HG03066 (cell line): ENCODE results near the gene CSMD2.

Experiments used
- ATAC-seq: cut with Tn5 transposase; IDR thresholded peaks from one replicate; pipeline ENCODE4 v1.9.1; 2021; ENCODE audit warnings: low read depth; ENCODE audit not compliant: unreplicated experiment

Gene CSMD2

DNA sequence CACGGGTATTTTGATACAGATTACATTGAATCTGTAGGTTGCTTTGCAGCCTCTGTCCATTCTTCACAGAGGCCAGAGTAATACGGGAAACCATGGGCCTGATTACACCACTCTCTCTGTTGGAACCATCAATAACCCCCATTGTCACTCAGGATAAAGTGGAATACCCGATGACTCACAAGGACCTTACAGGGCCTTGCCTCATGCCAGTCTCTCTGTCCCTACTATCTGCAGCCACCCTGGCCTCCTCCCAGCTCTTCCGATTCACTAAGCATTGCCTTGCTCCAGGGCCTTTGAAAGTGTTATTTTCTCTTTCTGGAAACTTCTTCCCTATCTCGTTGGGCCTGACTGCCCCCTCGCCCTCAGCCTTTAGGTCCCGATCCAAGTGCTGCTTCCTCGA is 239.4 kb downstream of the CSMD2 start:
- ATAC-seq, result no peak

DNA sequence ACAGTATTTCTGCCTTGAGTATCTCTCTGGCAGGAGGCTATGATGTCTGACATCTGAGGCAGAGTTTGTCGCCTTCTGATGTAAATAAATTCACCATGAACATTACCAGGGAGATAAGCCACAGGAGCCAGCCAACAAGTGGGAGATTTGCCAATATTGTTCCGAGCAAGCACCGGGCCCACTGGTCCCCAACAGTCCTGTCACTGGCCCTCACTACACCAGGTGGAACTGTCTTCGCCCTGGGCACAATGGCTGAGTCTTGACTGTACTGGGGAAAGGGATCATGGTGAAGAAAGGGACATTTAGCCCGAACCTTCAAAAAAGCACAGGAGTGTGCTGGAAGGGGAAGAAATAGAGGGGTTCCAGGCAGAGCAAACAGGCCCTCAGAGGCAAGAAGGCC is 243.7 kb downstream of the CSMD2 start:
- ATAC-seq, result no peak

DNA sequence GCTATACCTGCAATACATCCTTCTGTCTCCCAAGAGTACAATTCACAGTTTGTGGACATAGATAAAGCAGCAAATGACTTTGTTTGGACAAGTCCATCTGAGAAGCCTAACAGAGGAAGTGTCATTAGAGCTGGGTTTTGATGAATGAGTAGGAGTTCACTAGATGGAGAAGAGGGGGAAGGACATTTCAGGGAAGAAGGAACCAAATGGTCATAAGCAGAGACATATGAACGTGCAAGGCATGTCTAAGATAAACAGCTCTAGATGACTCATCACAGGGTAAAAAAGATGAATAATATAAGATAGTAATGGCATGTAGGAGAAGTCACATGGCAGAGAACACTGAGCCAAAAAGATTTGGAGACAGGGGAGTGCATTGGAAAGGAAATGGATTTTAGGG is 246.7 kb downstream of the CSMD2 start:
- no peak for ATAC-seq

- no peak for ATAC-seq
These were observed 248.2 kb downstream of the CSMD2 start for GRCh38 chr1:33916786-33917185.

GRCh38 chr1:33914531-33914930 is 250.5 kb downstream of the CSMD2 start:
- ATAC-seq, result no peak

- no peak for ATAC-seq
These were observed 256.6 kb downstream of the CSMD2 start for GRCh38 chr1:33908324-33908956.

DNA sequence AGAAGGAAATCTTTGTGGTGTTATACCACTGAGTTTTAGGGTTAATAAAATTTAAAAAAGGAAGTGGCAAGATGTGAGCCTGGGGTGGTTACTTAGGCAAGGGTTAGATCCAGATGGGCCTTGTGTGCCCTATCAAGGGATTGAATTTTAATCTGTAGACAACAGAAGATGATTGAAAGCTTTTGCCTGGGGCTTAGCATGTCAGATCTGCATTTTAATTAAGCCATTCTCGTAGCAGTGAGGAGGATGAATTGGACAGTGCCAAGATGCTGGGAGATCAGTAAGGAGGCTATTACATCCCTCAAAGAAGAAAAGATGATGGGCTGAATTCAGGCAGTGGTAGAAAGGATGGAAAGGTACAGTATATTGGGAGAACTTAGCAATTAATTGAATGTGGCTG is 258.9 kb downstream of the CSMD2 start:
- ATAC-seq, result no peak

- ATAC-seq, result no peak
These were observed 259.8 kb downstream of the CSMD2 start for GRCh38 chr1:33905241-33905640.

DNA sequence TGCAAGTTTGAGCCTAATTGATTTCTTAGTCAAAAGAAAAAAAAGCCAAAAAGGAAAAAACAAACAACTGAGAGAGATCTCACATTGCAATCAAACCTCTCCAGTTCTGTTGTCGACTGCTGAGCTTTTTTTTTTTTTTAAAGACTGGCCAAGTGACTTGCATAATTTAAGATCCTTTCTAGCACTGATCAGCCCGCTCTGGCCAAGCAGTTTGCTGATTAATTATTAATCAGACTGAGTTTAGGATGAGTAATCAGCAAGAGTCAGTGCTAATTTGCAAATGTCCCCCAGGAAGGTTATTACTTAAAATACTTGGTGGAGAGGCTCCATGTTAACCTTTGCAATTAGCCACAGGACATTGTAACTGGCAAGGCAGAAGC is 261.8 kb downstream of the CSMD2 start:
- peak; percentile 68 for ATAC-seq

- ATAC-seq, result peak; percentile 83
These were observed 262.4 kb downstream of the CSMD2 start for GRCh38 chr1:33902486-33903209.

GRCh38 chr1:33899746-33900145 is 265.3 kb downstream of the CSMD2 start:
- ATAC-seq, result no peak

GRCh38 chr1:33898881-33899280 is 266.1 kb downstream of the CSMD2 start:
- no peak for ATAC-seq

DNA sequence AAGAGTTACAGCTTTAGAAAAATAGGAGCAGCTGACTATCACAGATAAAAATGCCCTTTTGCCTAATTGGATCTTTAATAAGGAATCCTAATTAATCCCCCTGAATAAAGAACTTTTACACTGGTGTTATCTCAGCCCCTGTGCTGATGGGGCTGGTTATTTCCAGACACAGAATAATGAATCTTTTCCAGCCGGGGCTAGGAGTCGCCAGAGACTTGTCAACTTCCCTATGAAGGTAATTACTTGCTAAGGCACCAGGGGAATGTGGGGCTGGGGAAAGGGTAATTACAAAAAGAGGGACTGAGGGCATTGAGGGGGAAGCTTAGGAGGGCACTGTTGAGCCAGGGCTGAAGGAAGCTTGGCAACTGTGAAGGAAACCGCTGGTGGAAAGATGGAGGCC is 266.6 kb downstream of the CSMD2 start:
- no peak for ATAC-seq

DNA sequence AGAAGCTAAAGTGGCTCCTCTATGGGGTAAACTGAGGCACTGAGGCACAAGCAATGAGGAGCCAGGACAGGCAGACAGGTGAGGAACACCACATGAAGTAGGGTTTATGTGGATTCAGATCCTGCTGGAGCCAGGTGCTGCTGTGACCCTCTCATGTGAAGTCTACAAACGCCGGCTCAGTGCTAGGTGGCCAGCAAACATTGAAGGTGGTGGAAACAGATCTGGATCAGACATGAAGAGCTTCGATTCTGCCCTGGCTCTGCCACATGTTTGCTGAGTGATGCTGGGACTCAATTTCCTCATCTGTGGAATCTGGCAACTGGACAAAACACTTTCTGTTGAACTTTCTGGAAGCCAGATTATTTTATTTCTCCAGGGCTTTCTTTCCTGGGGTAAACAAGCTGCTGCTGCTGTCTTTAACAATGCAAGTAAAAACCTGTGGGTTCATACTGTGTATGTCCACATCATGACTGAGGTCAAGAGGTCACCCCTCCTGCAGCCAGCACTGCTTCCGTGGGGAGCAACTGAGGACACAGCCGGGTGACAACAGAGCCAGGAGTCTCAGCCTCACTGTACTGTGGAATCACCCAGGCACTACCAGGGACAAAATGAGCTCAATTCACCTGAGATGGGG is 267.8 kb downstream of the CSMD2 start:
- no peak for ATAC-seq

GRCh38 chr1:33895976-33896375 is 269.1 kb downstream of the CSMD2 start:
- no peak for ATAC-seq

GRCh38 chr1:33895396-33895795 is 269.6 kb downstream of the CSMD2 start:
- ATAC-seq, result no peak

DNA sequence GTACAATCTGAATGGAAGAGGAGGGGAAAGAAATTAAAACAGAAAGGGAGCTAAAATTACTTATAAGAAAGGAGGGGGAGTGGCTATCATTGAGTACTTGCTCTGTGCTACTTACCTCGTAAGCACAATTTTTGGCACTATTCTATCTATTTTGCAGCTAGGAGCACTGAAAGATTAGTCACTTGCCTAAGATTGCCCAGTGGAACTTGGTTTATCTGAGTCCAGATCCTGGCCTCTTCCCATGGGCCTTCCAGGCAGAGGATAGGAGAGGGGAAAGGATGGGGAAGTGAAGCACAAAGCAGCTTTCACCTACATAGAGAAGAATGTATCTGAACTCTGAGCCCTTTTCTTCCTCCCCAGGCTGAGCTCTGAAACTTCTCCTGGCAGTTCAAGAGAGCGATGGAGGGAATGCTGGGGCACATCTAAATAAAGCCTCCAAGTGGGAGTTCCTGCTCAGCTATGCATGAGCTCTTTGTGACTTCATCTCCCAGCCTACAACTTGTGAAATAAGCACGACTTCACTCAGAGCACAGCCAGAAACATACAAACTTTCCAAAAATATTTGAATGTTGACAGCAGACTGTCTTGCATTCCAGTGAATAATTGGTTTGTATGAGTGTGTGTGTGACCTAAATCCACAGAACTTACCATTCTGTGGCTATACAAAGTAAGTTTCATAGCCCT is 271.7 kb downstream of the CSMD2 start:
- no peak for ATAC-seq

GRCh38 chr1:33886496-33886895 is 278.5 kb downstream of the CSMD2 start:
- ATAC-seq, result no peak

DNA sequence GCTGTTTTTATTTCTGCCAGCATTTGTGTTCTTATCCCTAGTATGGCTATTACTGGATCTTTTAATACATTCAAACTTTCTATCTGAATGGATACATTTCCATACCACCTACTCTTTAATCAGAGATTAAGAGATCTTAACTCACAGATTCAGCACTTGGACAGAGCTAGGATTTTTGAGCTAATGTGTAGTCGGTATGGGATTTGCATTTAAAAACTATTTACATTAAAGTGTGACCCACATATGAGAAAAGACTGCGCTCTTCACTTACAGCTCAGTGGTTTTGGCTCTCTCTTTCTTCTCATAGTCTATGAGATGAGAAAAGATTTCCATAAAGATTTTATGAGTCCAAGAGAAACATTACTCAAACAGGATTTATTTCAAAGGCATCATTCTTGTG is 284.7 kb downstream of the CSMD2 start:
- no peak for ATAC-seq

DNA sequence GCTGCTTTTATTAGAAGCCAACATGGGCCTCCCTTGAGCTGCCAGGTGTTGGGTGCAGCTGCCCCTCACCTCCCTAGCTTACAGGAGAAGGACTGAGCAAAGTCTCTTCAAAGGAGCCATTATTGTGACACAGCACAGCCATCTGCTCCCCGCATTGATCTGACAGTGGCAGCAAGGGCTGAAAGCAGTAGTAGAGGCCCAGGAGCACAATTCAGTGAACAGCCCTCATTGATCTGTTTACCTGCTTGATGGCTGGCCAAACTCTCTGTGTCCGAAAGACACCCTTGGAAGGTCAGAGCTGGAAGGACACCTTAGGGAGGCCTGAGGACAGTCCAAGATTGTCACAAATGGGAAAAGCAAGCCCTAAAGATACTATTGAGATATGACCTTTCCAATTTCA is 286.6 kb downstream of the CSMD2 start:
- no peak for ATAC-seq

GRCh38 chr1:33876970-33877650 is 287.9 kb downstream of the CSMD2 start:
- no peak for ATAC-seq
